Vagina (tissue), 2 donors: ENCODE data around the gene SMURF1. TPM values are rescaled to one million over a fixed set of nuclear protein-coding genes. Genes with fewer than 3 reads are reported as not detected.

ENCODE experiments used
- DNase-seq, 2 donors: peaks; one replicate each; pipeline ENCODE4 v3.0.0-alpha.2; 2017; ENCODE audit errors: extremely low spot score in 2 of 2
- H3K27ac ChIP-seq: fragments of 200-600 bp; sonication (generic); one replicate; pipeline ENCODE4 v1.5.1; 2019
- H3K27me3 ChIP-seq: fragments of 200-600 bp; sonication (generic); one replicate; pipeline ENCODE4 v1.5.1; 2019
- H3K36me3 ChIP-seq, 2 donors: fragments of 200-600 bp; sonication (generic); one replicate each; pipeline ENCODE4 v1.5.1; 2017 to 2019
- H3K4me1 ChIP-seq: fragments of 200-600 bp; sonication (generic); one replicate; pipeline ENCODE4 v1.5.1; 2019
- H3K4me3 ChIP-seq, 2 donors: fragments of 200-600 bp; sonication (generic); 1 replicate in 1 of 2; 2 replicates in 1 of 2; pipeline ENCODE4 v1.5.1; 2016 to 2019
- H3K9me3 ChIP-seq: fragments of 200-600 bp; sonication (generic); one replicate; pipeline ENCODE4 v1.5.1; 2019
- POLR2A ChIP-seq, 2 donors: fragments of 450-650 bp; IDR thresholded peaks; one replicate each; pipeline ENCODE4 v1.6.1; 2017; ENCODE audit warnings: antibody characterized with exemption in 2 of 2, mild to moderate bottlenecking in 2 of 2, moderate library complexity in 2 of 2
- POLR2AphosphoS5 ChIP-seq, 2 donors: sonication (generic); formaldehyde crosslinking; IDR thresholded peaks; one replicate each; pipeline ENCODE4 v1.9.0; 2017; ENCODE audit warnings: antibody characterized with exemption in 2 of 2, mild to moderate bottlenecking in 2 of 2, low read depth in 1 of 2; ENCODE audit not compliant: insufficient read depth in 1 of 2
- intact Hi-C: fragments of 100-400 bp; cut with DNase I; formaldehyde crosslinking; loops from one replicate; pipeline ENCODE4 v1.15.1; 2023
- total RNA-seq: library from RNA; depleted of rRNA; stranded (reverse); fragments of >200 nt; gene quantifications from one replicate; pipeline ENCODE4 v1.2.3, GENCODE V29; 2016
- TF ChIP-seq, protein P1 (sequence below), 3 experiments: fragments of 450-650 bp in 2 of 3; fragments of 200-600 bp in 1 of 3; sonication (generic) in 1 of 3; IDR thresholded peaks; one replicate each; pipeline ENCODE4 v1.5.1; 2017 to 2019; ENCODE audit warnings: antibody characterized with exemption in 3 of 3, mild to moderate bottlenecking in 2 of 3, moderate library complexity in 2 of 3

The SMURF1 gene
- total RNA-seq, 1 donor from 2014 or later: 30.0 TPM

DNA sequence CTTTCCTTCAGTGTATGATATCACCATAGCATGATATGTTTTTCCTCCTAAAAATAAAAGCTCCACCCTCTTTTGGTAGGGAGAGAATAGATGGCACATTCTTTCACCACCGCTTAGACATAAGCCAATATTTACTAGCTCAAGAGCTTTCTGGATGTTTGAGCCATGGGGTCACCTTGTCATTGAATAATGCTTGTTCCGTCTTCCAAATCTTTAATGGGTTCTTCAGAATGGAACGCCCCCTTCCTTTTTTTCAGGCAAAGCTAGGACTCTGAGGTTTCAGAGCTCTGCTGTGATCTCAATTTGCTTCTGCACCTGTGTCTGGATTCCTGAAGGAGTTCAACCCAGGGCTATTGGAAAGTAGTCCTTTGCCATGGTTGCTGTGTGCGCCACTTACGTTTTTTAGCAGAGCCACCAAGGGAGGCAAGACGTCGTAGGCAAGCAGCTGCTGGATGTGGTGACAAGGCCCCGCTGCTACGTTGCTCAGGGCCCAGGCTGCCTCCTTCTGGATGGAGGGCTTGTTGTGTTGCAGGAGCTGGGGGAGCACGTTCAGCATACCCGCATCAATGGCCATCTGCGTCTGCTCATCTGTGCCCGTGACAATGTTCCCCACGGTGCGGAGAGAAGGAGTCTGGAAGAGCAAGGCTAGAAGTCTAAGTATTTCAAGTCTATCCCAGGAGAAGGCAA, 40.8 kb upstream of the SMURF1 start:
- intact Hi-C loops: no loop called here
- no peak for DNase-seq
- TF ChIP-seq, protein P1, sequence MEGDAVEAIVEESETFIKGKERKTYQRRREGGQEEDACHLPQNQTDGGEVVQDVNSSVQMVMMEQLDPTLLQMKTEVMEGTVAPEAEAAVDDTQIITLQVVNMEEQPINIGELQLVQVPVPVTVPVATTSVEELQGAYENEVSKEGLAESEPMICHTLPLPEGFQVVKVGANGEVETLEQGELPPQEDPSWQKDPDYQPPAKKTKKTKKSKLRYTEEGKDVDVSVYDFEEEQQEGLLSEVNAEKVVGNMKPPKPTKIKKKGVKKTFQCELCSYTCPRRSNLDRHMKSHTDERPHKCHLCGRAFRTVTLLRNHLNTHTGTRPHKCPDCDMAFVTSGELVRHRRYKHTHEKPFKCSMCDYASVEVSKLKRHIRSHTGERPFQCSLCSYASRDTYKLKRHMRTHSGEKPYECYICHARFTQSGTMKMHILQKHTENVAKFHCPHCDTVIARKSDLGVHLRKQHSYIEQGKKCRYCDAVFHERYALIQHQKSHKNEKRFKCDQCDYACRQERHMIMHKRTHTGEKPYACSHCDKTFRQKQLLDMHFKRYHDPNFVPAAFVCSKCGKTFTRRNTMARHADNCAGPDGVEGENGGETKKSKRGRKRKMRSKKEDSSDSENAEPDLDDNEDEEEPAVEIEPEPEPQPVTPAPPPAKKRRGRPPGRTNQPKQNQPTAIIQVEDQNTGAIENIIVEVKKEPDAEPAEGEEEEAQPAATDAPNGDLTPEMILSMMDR (IDR thresholded peaks at IDR 0.05): no peak
- TF ChIP-seq POLR2AphosphoS5 (IDR thresholded peaks at IDR 0.05; ENCODE audit: insufficient read depth in 1 of 2, low read depth in 1 of 2): no peak
- no peak for TF ChIP-seq POLR2A (IDR thresholded peaks at IDR 0.05)
- H3K9me3 ChIP-seq: no peaks in the 10 kb centered on the region
- no peaks in the 10 kb centered on the region for H3K4me1 ChIP-seq
- no peaks in the 10 kb centered on the region for H3K36me3 ChIP-seq
- H3K27ac ChIP-seq: no peak overlapping the region
- H3K4me3 ChIP-seq: no peak overlapping the region
- no peaks in the 10 kb centered on the region for H3K27me3 ChIP-seq

DNA sequence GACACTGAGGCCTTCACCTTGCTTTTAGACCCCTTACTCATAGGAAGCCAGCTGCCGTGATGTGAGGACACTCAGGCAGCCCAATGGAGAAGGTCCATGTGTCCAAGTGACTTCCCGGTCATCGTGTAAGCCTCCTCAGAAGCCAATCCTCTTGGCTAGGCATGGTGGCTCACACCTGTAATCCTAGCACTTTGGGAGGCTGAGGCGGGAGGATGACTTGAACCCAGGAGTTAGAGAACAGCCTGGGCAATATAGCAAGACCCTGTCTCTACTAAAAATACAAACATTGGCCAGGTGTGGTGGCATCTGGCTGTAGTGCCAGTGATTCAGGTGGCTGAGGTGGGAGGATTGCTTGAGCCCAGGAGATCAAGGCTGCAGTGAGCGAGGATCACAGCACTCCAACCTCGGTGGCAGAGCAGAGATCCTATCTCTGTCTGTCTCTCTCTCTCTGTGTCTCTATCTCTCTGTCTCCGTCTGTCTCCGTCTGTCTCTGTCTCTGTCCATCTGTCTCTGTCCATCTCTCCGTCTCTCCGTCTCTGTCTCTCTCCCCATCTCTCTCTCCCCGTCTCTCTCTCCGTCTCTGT, 36.3 kb upstream of the SMURF1 start:
- TF ChIP-seq, protein P1 (IDR thresholded peaks at IDR 0.05): no peak
- TF ChIP-seq POLR2A (IDR thresholded peaks at IDR 0.05) (no peak), POLR2AphosphoS5 (IDR thresholded peaks at IDR 0.05; ENCODE audit: insufficient read depth in 1 of 2, low read depth in 1 of 2) (no peak)
- H3K27ac ChIP-seq: no peak overlapping the region
- H3K4me1 ChIP-seq: no peaks in the 10 kb centered on the region
- H3K9me3 ChIP-seq: no peaks in the 10 kb centered on the region
- no peaks in the 10 kb centered on the region for H3K36me3 ChIP-seq
- H3K4me3 ChIP-seq: no peak overlapping the region
- no peaks in the 10 kb centered on the region for H3K27me3 ChIP-seq
- no peak for DNase-seq
- intact Hi-C loops: no loop called here

DNA sequence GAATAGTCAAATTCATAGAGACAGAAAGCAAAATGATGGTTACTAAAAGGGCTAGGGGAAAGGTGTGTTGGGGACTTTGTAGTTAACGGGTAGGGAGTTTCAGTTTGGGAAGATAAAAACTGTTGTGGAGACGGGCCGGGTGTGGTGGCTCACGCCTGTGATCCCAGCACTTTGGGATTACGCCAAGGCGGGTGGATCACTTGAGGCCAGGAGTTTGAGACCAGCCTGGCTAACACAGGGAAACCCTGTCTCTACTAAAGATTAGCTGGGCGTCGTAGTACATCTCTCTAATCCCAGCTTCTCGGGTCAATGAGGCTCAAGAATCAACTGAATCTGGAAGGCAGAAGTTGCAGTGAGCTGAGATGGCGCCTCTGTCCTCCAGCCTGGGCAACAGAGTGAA, 33.3 kb upstream of the SMURF1 start:
- TF ChIP-seq POLR2AphosphoS5 (IDR thresholded peaks at IDR 0.05; ENCODE audit: insufficient read depth in 1 of 2, low read depth in 1 of 2) (no peak), POLR2A (IDR thresholded peaks at IDR 0.05) (no peak)
- TF ChIP-seq, protein P1 (IDR thresholded peaks at IDR 0.05): no peak
- no peaks in the 10 kb centered on the region for H3K4me1 ChIP-seq
- no peak overlapping the region for H3K4me3 ChIP-seq
- H3K9me3 ChIP-seq: no peaks in the 10 kb centered on the region
- intact Hi-C loops: no loop called here
- H3K27me3 ChIP-seq: no peaks in the 10 kb centered on the region
- no peaks in the 10 kb centered on the region for H3K36me3 ChIP-seq
- no peak for DNase-seq
- no peak overlapping the region for H3K27ac ChIP-seq

DNA sequence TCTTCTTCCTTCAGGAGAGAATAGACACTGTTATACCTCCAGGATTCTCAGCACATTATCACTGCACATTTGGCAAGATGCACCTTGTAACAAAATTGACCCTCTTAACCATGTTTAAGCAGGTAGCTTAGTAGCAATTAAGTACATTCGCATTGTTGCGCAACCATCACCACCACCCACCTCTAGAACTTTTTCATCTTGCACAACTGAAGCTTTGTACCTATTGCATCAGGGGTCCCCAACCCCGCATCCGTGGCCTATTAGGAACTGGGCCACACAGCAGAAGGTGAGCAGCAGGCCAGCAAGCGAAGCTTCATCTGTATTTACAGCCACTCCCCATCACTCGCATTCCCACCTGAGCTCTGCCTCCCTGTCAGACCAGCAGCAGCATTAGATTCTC, 29.9 kb upstream of the SMURF1 start:
- Histone ChIP-seq H3K4me1 (no peaks in the 10 kb centered on the region), H3K36me3 (no peaks in the 10 kb centered on the region), H3K4me3 (no peak overlapping the region), H3K27me3 (no peaks in the 10 kb centered on the region), H3K27ac (no peak overlapping the region), H3K9me3 (no peaks in the 10 kb centered on the region)
- intact Hi-C loops: no loop called here
- TF ChIP-seq POLR2AphosphoS5 (IDR thresholded peaks at IDR 0.05; ENCODE audit: insufficient read depth in 1 of 2, low read depth in 1 of 2): no peak
- TF ChIP-seq POLR2A (IDR thresholded peaks at IDR 0.05): no peak
- TF ChIP-seq, protein P1 (IDR thresholded peaks at IDR 0.05): no peak
- DNase-seq: no peak

DNA sequence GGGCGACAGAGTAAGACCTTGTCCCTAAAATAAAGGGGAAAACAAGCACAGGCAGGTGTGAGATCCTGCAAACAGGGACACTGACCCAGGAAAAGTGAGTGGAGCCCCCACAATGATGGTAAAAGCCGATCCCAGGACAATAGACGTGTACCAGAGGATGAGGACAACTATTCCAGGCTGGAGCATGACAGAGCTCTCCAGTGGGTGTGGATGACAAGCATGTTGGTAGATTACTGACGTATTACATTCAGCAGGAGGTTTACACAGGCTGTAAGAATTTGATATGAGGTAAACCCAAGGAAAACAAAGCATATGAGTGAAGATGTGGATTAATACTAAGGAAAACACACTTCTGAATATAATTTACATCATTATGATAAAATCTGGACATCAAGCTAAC, 27.8 kb upstream of the SMURF1 start:
- H3K9me3 ChIP-seq: no peaks in the 10 kb centered on the region
- intact Hi-C loops: no loop called here
- TF ChIP-seq POLR2AphosphoS5 (IDR thresholded peaks at IDR 0.05; ENCODE audit: insufficient read depth in 1 of 2, low read depth in 1 of 2): no peak
- TF ChIP-seq, protein P1 (IDR thresholded peaks at IDR 0.05): no peak
- TF ChIP-seq POLR2A (IDR thresholded peaks at IDR 0.05): no peak
- no peaks in the 10 kb centered on the region for H3K36me3 ChIP-seq
- no peaks in the 10 kb centered on the region for H3K27me3 ChIP-seq
- H3K4me3 ChIP-seq: no peak overlapping the region
- H3K27ac ChIP-seq: no peak overlapping the region
- DNase-seq: no peak
- H3K4me1 ChIP-seq: no peaks in the 10 kb centered on the region
